Vagina (tissue), 2 donors: ENCODE measurements around the gene NFAT5. TPM values are rescaled to one million over a fixed set of nuclear protein-coding genes. Genes with fewer than 3 reads are reported as not detected.
"Not testable (repeated sequence)": the region's sequence is repeated elsewhere in the genome, so short reads cannot be mapped to it uniquely, and the experiment has no call there.

Experiments
- DNase-seq, 2 donors: peaks; one replicate each; pipeline ENCODE4 v3.0.0-alpha.2; 2017; ENCODE audit errors: extremely low spot score in 2 of 2
- H3K27ac ChIP-seq: fragments of 200-600 bp; sonication (generic); one replicate; pipeline ENCODE4 v1.5.1; 2019
- H3K27me3 ChIP-seq: fragments of 200-600 bp; sonication (generic); one replicate; pipeline ENCODE4 v1.5.1; 2019
- H3K36me3 ChIP-seq, 2 donors: fragments of 200-600 bp; sonication (generic); one replicate each; pipeline ENCODE4 v1.5.1; 2017 to 2019
- H3K4me1 ChIP-seq: fragments of 200-600 bp; sonication (generic); one replicate; pipeline ENCODE4 v1.5.1; 2019
- H3K4me3 ChIP-seq, 2 donors: fragments of 200-600 bp; sonication (generic); 1 replicate in 1 of 2; 2 replicates in 1 of 2; pipeline ENCODE4 v1.5.1; 2016 to 2019
- H3K9me3 ChIP-seq: fragments of 200-600 bp; sonication (generic); one replicate; pipeline ENCODE4 v1.5.1; 2019
- CTCF ChIP-seq, 3 experiments: fragments of 450-650 bp in 2 of 3; fragments of 200-600 bp in 1 of 3; sonication (generic) in 1 of 3; IDR thresholded peaks; one replicate each; pipeline ENCODE4 v1.5.1; 2017 to 2019; ENCODE audit warnings: antibody characterized with exemption in 3 of 3, mild to moderate bottlenecking in 2 of 3, moderate library complexity in 2 of 3
- POLR2A ChIP-seq, 2 donors: fragments of 450-650 bp; IDR thresholded peaks; one replicate each; pipeline ENCODE4 v1.6.1; 2017; ENCODE audit warnings: antibody characterized with exemption in 2 of 2, mild to moderate bottlenecking in 2 of 2, moderate library complexity in 2 of 2
- POLR2AphosphoS5 ChIP-seq, 2 donors: sonication (generic); formaldehyde crosslinking; IDR thresholded peaks; one replicate each; pipeline ENCODE4 v1.9.0; 2017; ENCODE audit warnings: antibody characterized with exemption in 2 of 2, mild to moderate bottlenecking in 2 of 2, low read depth in 1 of 2; ENCODE audit not compliant: insufficient read depth in 1 of 2
- intact Hi-C: fragments of 100-400 bp; cut with DNase I; formaldehyde crosslinking; loops from one replicate; pipeline ENCODE4 v1.15.1; 2023
- total RNA-seq: library from RNA; depleted of rRNA; stranded (reverse); fragments of >200 nt; gene quantifications from one replicate; pipeline ENCODE4 v1.2.3, GENCODE V29; 2016

The NFAT5 gene
- total RNA-seq, 1 donor from 2014 or later, result 63.8 TPM

- Histone ChIP-seq H3K27me3 (no peaks in the 10 kb centered on the region), H3K27ac (no peak overlapping the region), H3K4me3 (no peak overlapping the region), H3K9me3 (no peaks in the 10 kb centered on the region), H3K4me1 (no peaks in the 10 kb centered on the region), H3K36me3 (no peaks in the 10 kb centered on the region)
- no peak for TF ChIP-seq CTCF (IDR thresholded peaks at IDR 0.05)
- no peak for TF ChIP-seq POLR2A (IDR thresholded peaks at IDR 0.05)
- no peak for TF ChIP-seq POLR2AphosphoS5 (IDR thresholded peaks at IDR 0.05; ENCODE audit: insufficient read depth in 1 of 2, low read depth in 1 of 2)
- no peak for DNase-seq
- intact Hi-C loops, result no loop called here
Measured at GRCh38 chr16:69537706-69538080, 28.1 kb upstream of the NFAT5 start.

DNA sequence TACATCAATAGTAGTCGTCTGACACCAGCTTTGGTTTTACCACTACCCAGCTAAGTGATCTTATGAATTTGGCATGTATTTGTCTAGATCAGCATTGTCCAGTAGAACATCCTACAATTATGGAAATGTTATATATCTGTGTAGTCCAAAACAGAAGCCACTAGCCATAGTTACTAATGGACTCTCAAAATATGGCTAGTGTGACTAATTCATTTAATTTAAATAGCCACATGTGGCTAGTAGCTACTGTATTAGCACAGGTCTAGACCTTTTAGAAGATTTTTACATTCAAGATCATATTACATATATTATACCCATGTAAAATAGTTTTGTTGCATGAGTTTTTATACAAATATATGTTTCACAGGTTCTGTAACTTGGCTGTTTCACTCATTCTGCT is 27.0 kb upstream of the NFAT5 start:
- no peaks in the 10 kb centered on the region for H3K4me1 ChIP-seq
- no peak overlapping the region for H3K4me3 ChIP-seq
- intact Hi-C loops, result no loop called here
- no peaks in the 10 kb centered on the region for H3K27me3 ChIP-seq
- no peaks in the 10 kb centered on the region for H3K36me3 ChIP-seq
- H3K9me3 ChIP-seq, result no peaks in the 10 kb centered on the region
- no peak overlapping the region for H3K27ac ChIP-seq
- no peak for DNase-seq
- TF ChIP-seq POLR2A (IDR thresholded peaks at IDR 0.05), result no peak
- no peak for TF ChIP-seq CTCF (IDR thresholded peaks at IDR 0.05)
- TF ChIP-seq POLR2AphosphoS5 (IDR thresholded peaks at IDR 0.05; ENCODE audit: insufficient read depth in 1 of 2, low read depth in 1 of 2), result no peak

- DNase-seq, result no peak
- Histone ChIP-seq H3K4me3 (no peak overlapping the region), H3K4me1 (no peaks in the 10 kb centered on the region), H3K27ac (no peak overlapping the region), H3K9me3 (no peaks in the 10 kb centered on the region), H3K27me3 (no peaks in the 10 kb centered on the region), H3K36me3 (no peaks in the 10 kb centered on the region)
- TF ChIP-seq CTCF (IDR thresholded peaks at IDR 0.05) (no peak), POLR2AphosphoS5 (IDR thresholded peaks at IDR 0.05; ENCODE audit: insufficient read depth in 1 of 2, low read depth in 1 of 2) (no peak), POLR2A (IDR thresholded peaks at IDR 0.05) (no peak)
- intact Hi-C loops, result no loop called here
Measured at GRCh38 chr16:69542974-69543373, 22.8 kb upstream of the NFAT5 start.

- TF ChIP-seq CTCF (IDR thresholded peaks at IDR 0.05) (no peak), POLR2A (IDR thresholded peaks at IDR 0.05) (no peak), POLR2AphosphoS5 (IDR thresholded peaks at IDR 0.05; ENCODE audit: insufficient read depth in 1 of 2, low read depth in 1 of 2) (no peak)
- intact Hi-C loops, result no loop called here
- no peaks in the 10 kb centered on the region for H3K27me3 ChIP-seq
- DNase-seq, result no peak
- H3K4me3 ChIP-seq, result no peak overlapping the region
- H3K9me3 ChIP-seq, result no peaks in the 10 kb centered on the region
- no peak overlapping the region for H3K27ac ChIP-seq
- no peaks in the 10 kb centered on the region for H3K36me3 ChIP-seq
- H3K4me1 ChIP-seq, result no peaks in the 10 kb centered on the region
Measured at GRCh38 chr16:69544088-69544487, 21.7 kb upstream of the NFAT5 start.

DNA sequence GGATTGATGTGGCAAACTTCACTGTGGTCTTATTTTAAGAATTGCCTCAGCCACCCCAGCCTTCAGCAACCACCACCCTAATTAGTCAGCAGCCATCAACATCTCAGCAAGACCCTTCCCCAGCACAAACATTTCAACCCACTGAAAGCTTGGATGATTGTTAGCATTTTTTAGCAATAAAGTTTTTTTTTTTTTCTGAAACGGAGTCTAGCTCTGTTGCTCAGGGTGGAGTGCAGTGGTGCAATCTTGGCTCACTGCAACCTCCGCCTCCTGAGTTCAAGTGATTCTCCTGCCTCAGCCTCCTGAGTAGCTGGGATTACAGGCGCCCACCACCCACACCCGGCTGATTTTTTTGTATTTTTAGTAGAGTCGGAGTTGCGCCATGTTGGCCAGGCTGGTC is 19.1 kb upstream of the NFAT5 start:
- H3K4me3 ChIP-seq, H3K27me3 ChIP-seq, H3K36me3 ChIP-seq, H3K27ac ChIP-seq, H3K4me1 ChIP-seq, intact Hi-C loops, H3K9me3 ChIP-seq, DNase-seq: not testable (repeated sequence)

DNA sequence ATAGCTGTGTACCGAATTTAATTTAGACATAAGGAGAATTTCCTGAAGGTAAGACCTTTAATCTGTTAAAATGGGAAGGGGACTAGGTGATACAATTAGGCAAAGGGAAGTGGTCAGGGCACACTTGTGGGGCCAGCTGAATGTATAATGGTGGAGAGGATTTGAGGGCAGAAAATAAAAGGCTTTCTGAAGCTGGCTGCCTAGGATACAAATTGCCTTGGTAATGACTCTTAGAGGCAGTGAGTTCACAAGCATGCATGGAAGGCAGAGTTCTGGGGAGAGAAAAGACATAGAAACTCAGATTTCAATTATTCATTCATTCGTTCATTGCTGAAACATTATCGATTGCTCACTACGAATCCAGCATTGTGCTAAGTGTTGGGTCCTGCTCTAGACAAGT is 12.4 kb upstream of the NFAT5 start:
- no peak overlapping the region for H3K27ac ChIP-seq
- DNase-seq, result no peak
- H3K36me3 ChIP-seq, result no peaks in the 10 kb centered on the region
- intact Hi-C loops, result no loop called here
- H3K27me3 ChIP-seq, result no peaks in the 10 kb centered on the region
- TF ChIP-seq CTCF (IDR thresholded peaks at IDR 0.05), result no peak
- no peak for TF ChIP-seq POLR2AphosphoS5 (IDR thresholded peaks at IDR 0.05; ENCODE audit: insufficient read depth in 1 of 2, low read depth in 1 of 2)
- no peak for TF ChIP-seq POLR2A (IDR thresholded peaks at IDR 0.05)
- H3K4me3 ChIP-seq, result no peak overlapping the region
- H3K4me1 ChIP-seq, result no peaks in the 10 kb centered on the region
- no peaks in the 10 kb centered on the region for H3K9me3 ChIP-seq
